ENCODE results near the gene NUTM1. TPM values are rescaled to one million over a fixed set of nuclear protein-coding genes. Genes with fewer than 3 reads are reported as not detected.

Gene NUTM1
- total RNA-seq, 1 experiment from 2014 or later = 0.07 TPM

- POLR2A ChIA-PET = no interaction called here
These were observed 20.9 kb downstream of the NUTM1 start for GRCh38 chr15:34364041-34364440.

More at GRCh38 chr15:34364041-34364440, 20.9 kb downstream of the NUTM1 start:
- no peak overlapping the region for H3K27ac ChIP-seq (ENCODE audit: low read depth, low read length)
- H3K79me2 ChIP-seq (ENCODE audit: insufficient read depth, low read length) = peaks cover 21% of the 10 kb centered on the region
- TF ChIP-seq, protein P1, sequence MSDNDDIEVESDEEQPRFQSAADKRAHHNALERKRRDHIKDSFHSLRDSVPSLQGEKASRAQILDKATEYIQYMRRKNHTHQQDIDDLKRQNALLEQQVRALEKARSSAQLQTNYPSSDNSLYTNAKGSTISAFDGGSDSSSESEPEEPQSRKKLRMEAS (IDR thresholded peaks at IDR 0.05) = no peak
- TF ChIP-seq SIN3A (IDR thresholded peaks at IDR 0.05; ENCODE audit: low read depth) = no peak
- TF ChIP-seq ZFX (IDR thresholded peaks at IDR 0.05) = no peak
- TF ChIP-seq EGR1 (IDR thresholded peaks at IDR 0.05; ENCODE audit: low read depth) = no peak
- TF ChIP-seq, protein P2, sequence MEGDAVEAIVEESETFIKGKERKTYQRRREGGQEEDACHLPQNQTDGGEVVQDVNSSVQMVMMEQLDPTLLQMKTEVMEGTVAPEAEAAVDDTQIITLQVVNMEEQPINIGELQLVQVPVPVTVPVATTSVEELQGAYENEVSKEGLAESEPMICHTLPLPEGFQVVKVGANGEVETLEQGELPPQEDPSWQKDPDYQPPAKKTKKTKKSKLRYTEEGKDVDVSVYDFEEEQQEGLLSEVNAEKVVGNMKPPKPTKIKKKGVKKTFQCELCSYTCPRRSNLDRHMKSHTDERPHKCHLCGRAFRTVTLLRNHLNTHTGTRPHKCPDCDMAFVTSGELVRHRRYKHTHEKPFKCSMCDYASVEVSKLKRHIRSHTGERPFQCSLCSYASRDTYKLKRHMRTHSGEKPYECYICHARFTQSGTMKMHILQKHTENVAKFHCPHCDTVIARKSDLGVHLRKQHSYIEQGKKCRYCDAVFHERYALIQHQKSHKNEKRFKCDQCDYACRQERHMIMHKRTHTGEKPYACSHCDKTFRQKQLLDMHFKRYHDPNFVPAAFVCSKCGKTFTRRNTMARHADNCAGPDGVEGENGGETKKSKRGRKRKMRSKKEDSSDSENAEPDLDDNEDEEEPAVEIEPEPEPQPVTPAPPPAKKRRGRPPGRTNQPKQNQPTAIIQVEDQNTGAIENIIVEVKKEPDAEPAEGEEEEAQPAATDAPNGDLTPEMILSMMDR (IDR thresholded peaks at IDR 0.05 in 2 of 3, conservative IDR thresholded peaks at IDR 0.05 in 1 of 3; ENCODE audit: borderline replicate concordance in 1 of 3, insufficient read depth in 1 of 3, low read depth in 2 of 3, low read length in 2 of 3) = no peak
- no peak for TF ChIP-seq FOSL1 (IDR thresholded peaks at IDR 0.05; ENCODE audit: low read depth)
- peaks cover 16 to 32% of the 10 kb centered on the region in 2 experiments; a peak in 3 of 4 replicates for H3K36me3 ChIP-seq (ENCODE audit: control insufficient read depth in 1 of 2, insufficient read depth in 2 of 2, low read length in 2 of 2)
- CTCF ChIA-PET = no interaction called here
- H3K9ac ChIP-seq (ENCODE audit: low read length) = no peak overlapping the region
- no peaks in the 10 kb centered on the region; the same call in 1 of the 2 replicates for H4K20me1 ChIP-seq (ENCODE audit: insufficient read depth)
- no peak overlapping the region for H2AFZ ChIP-seq (ENCODE audit: low read depth, low read length, poor library complexity, severe bottlenecking)
- H3K9me3 ChIP-seq (ENCODE audit: control insufficient read depth in 1 of 2, insufficient read depth in 1 of 2, low read depth in 1 of 2, low read length in 2 of 2) = no peaks in the 10 kb centered on the region
- H3K4me1 ChIP-seq (ENCODE audit: control insufficient read depth in 1 of 2, insufficient read depth in 2 of 2, low read length in 2 of 2) = peaks cover 24 to 52% of the 10 kb centered on the region in 2 experiments
- no peaks in the 10 kb centered on the region for H3K27me3 ChIP-seq (ENCODE audit: insufficient read depth, low read length)
- RAD21 ChIA-PET (ENCODE audit: low non-redundant PET in 1 of 2, low total read pairs in 2 of 2, uncharacterized antibody in 2 of 2, unreplicated experiment in 2 of 2) = no interaction called here
- no peak overlapping the region for H3K4me3 ChIP-seq (replicated peaks in 1 of 2; ENCODE audit: low read depth in 1 of 2, low read length in 2 of 2)
- intact Hi-C loops (cut with micrococcal nuclease) = loop anchor here (10.0 kb wide), 3 partner anchors 49 to 299 kb away; partner anchors contain the start of gene EMC4
- BruUV-seq (replicated peaks) = no TSS peak
- no peak for DNase-seq (ENCODE audit: low read depth, low spot score)
- ATAC-seq = no peak
- no peaks in the 10 kb centered on the region for H3K9me2 ChIP-seq (ENCODE audit: insufficient read depth)
- H3K4me2 ChIP-seq (ENCODE audit: low read length) = no peak overlapping the region

Data from HCT116 (cell line).